HG03521 (cell line): ENCODE results near the gene LYPD1.

Experiments
- ATAC-seq: cut with Tn5 transposase; IDR thresholded peaks from one replicate; pipeline ENCODE4 v1.9.1; 2021; ENCODE audit warnings: mild to moderate bottlenecking, moderate library complexity; ENCODE audit not compliant: unreplicated experiment

LYPD1 gene

DNA sequence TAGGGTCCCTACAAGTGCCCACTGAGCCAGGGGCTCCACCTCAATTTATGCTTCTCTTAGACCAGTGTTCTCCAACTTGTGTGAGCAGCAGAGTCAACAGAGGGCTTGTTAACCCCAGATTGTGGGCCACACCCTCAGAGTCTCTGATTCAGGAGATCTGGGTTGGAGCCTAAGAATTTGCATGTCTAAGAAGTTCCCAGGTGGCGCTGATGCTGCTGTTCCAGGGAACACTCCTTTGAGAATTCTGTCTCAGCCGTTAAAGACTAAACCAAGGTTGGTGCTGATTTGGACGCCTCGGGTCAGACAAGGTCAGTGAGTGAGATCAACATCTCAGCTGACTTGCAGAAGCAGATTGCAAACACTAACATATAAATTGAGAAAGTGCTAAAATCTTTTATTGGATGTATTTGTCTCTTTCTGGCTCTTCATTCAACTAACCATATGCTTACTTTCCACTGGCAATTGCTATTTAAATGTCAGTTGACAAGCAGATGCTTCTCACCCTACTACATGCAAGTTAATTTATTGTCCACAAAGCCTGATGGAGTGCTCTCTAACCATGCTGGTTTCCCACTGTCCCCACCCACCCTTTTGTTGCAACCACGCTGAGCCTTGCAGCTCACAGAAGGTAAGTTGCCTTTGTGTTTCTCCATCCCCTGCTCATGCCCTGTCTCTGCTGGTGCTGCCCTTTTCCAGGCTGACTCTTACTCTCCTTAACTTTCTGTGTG, 31.5 kb downstream of the LYPD1 start:
- no peak for ATAC-seq

DNA sequence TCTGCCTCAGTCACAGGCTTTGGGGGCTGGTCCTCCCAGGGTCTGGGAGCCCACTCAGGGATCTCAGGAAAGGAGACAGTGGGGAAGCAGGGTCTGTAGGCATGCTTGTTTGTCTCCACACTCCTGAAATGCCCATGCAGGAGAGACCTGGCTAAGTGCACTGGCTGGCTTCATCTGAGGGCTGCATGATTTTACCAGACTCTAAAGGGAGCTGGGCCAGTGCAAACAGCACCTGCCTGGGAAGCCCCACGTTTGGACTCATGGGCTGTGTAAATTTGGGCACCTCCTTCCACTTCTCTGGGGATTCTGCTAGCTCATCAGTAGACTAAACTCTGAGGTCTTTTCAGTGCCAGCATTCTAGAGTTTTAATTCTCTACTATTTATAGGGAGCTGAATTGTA, 33.7 kb downstream of the LYPD1 start:
- no peak for ATAC-seq

DNA sequence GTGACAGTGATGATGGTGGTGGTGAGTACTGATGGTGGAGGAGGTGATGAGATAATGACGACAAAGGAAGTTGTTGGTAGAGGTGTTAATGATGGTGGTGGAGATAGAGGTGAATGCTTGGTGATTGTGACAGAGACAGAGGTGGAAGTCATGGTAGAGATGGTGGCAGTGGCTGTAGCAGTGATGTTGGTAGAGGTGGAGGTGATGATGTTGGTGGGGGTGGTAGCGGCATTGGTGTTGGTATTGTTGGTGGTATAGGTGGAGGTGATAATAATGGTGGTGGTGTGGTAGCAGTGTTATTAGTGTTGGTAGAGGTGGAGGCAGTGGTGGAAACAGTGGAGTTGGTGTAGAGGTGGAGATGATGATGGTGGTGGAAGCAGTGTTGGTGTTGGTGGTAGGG, 36.4 kb downstream of the LYPD1 start:
- no peak for ATAC-seq

DNA sequence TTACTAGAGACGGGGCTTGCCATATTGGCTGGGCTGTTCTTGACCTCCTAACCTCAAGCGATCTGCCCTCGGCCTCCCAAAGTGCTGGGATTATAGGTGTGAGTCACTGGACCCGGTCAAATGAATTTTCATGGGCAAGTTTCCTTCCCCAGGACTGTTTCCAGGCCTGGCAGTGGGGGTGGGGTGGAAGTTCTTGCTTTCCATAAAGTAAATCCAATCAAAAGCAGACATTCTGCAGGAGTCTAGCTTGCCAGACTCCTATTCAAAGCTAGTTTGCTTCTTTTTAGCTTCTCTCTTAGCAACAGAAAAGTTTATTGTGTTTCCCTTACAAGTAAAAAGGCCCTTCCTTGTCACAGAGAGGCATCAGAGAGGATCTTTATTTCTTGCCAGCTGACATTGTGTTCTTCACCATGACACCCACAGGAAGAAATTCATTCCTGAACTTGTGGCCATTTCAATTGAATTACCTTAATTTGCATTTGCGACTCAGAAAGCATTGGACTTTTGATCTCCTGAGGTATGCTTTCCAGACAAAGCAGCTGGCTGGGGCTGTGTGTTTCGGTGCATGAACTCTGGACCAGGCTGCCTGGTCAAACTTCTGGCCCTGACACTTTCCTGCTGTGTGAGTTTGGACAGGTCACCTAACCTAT, 37.9 kb downstream of the LYPD1 start:
- no peak for ATAC-seq

DNA sequence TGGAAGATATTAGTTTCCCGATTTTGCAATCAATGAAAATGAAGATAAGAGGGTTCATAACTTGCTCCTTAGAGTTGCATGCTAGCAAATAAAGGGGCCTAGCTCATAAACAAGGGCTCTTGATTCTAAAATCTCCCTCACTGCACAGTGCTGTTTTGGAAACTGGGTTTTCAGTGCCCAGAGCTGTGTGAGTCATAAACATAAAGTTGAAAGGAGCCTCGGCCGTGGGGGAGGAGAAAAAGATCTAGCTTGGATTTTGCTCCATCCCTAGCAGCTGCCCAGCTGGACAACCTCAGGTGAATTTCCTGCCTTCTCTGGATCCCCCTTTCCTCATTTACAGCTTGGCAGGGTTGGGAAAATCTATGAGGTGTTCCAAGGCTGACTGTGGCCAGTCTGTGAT, 42.5 kb downstream of the LYPD1 start:
- no peak for ATAC-seq

DNA sequence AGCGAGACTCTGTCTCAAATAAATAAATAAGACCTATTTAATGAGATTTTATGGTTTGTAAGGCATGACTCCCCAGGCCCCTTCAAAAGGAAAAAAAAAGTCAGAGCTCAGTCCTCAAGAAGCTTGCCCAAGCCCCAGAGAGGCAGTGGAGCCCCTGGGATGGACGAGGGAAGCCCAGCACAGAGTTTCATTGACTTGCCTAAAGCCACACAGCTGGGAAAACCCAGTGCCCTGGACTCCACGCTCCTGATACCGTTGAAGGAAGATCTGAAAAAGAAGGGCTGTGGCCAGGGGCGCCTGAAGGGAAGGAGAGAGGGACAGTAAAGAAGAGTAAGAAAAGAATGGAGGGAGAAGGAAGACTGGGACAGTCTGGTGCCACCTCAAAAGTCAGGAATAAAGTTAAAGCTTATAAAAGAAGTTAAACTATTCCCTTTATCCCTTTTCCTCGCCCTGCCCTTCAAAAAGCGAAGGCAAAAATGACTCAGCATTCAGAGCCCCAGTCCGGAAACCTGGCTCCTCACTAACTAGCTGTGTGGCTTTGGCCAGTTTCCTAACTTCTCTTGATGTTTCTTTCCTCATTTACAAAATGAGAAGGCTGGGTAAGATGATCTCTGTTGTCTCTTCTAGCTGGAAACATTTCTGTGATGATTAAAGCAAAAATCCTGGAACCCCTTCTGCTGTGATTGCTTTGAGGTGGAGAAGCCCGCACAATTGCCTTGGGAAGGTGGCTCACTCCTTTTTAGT, 46.7 kb downstream of the LYPD1 start:
- ATAC-seq, result no peak

DNA sequence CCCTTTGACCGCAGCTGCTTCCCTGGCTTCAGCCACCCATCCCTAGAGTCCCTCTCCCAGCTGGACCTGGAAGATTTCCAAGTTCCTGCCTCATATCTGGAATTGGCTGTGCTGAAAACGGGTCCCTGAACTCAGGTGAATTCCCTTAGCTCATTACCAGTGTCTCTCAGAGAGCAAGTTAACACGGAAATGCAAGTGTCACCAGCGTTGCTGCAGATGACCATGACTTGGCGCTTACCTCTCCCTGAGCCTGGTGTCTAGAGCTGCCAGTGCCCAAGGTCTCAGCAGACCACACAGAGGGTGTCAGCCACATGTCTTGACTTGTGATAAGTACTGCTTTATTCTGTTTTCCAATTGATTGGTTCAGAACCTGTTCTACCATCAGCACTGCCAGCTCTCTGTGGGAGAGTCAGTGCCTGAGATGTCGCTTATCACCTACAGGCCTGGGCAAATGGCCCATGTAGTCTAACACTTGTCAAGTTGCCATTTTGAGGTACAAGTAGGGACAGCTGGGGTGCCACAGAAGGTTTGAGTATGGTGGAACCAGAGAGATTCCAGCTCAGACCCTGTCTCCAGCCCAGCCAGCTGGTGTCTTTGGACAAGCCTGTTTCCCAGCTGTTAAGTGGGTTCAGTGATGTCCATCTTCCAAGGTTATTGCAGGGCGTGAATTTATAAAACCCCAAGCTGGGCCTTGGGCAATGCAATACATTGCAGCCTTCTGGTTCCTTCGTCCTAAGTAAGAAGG, 48.7 kb downstream of the LYPD1 start:
- no peak for ATAC-seq

DNA sequence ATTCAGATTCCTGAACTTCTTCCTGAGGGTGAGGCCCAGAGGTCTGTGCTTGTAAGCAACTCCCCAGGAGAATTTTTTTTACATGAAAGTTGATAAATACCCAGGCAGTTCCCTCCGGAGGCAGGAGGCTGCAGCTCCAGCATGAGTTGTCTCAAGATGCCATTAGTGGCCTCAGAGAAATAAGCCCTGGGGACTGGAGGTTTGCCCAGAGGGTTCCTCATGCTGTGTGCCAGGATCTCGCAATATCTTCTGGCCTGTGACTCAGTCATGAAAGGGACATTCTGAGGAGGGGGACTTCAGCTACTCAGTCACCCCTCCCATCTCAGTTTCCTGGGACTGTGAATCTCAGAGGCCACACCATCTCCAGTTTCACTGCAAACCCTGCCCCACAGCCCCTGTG, 49.9 kb downstream of the LYPD1 start:
- no peak for ATAC-seq

DNA sequence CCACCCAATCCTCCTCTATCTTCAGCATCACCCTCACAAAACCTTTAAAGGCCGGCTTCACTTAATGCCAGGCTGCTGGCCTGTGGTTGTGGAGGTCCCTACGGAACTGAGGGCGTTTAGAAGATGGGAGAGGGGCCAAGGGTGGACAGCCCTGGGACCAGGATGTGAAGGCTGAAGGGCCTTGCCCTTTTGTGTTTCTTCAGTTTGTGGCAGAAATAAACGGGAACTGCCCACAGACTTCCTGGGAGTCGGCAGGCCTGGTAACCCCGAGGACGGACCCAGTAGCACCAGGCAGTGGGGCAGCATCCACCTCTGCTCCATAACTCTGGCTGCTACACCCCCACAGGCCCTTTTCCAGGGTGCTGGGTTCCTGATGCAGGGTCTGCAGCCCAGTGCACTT, 51.3 kb downstream of the LYPD1 start:
- no peak for ATAC-seq

DNA sequence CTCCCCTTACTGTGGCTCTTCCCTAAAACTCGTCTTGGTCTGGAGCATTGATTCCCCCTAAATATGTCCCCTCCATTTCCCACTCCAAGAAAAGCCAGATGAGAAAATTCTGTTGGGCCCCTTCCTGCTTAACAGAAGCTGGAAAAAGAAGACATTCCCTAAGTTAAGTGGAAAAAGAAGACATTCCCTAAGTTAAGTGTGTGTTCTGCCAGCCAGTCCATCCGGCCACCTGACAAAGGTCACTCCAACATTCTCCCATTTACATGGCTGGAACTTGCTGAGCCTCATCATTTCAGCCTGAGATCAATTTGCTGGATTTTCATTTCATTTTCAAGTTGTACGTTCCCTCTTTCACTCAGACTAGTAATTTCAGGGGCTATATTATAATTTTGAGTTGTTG, 52.0 kb downstream of the LYPD1 start:
- no peak for ATAC-seq

DNA sequence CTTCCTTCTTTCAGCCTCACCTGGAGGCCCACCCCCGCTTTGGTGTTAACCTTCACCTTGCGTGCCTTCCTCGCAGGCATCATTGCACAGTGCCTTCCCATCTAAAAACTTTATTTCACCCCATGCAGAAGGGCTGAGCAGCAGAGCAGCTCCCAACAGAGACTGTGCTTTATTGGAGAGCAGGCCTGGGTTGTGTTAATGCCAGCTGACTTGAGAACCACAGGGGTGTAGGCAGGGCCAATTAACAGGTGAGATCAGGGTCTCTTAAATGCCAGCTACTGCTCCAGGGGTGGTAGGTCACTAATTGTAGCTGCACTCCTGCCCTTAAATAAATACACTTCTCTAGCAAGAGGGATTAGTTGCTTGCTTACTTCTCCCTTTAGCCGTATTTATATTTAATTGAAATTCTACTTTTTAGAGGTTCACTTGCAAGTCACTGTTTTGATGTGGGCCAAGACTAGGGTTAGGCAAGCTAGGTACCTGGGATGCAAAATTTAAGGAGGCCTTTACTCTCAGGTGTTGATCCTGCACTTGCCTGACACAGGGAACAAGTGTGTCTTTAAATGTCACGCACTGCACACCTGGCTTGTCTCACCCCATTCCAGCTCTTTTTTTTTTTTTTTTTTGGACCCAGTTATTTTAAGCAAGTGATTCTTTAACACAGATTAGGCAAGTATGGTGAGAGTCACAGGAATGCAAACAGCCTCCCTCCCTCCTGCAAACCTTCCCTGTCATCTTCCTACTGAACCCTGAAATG, 54.5 kb downstream of the LYPD1 start:
- no peak for ATAC-seq

DNA sequence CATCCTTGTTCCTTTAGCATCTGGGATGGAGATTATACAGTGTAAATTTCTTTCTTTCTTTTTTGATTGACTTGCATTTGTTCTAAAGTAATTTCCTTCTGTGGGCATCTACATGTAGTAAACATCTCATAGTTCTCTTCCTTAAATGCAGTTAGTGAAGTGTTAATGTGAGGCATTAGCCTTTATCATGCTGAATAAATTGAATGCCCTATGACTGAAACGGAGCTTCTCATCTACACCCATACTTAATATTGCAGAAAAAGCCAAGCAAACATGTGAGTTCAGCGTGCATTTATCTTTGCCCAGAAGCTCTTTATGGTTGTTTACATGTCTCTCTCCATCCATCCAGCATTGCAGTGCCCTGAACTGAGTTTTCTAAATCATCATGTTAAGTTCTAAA, 58.3 kb downstream of the LYPD1 start:
- no peak for ATAC-seq

DNA sequence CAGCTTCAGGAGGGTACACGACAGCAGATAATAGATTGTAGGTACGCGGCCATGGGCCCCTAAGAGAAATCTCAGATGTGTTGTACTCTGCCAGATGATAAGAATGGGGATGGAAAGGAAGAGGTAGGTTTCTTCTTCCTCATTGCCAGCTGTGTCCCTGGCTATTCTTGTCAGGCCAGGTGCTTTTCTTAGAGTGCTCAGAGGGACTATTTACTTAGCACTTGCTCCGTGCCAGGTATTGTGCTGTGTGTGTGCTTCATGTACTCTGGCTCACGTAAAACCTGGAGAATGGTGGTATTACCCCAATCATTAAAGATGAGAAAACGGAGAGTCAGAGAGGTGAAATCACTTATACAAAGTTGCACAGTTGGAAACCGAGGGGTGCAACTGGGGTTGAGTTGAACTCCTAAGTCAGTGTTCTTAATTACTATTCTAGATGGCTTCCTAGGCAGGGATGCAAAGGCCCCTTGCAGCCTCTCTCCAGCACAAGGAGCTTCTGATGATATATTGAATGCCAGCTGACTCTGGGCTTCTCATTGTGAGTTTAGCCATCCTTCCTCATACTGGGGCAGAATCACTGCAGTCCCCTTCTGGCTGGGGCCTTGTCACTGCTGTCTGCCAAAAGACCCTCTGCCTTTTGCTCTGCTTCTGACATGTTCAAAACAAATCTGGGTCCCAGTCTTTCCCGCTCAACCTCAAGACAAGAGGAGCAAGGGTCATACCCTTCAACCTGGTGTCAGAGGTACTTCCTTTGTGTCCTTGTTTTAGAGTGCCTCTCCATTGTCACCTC, 60.7 kb downstream of the LYPD1 start:
- no peak for ATAC-seq

DNA sequence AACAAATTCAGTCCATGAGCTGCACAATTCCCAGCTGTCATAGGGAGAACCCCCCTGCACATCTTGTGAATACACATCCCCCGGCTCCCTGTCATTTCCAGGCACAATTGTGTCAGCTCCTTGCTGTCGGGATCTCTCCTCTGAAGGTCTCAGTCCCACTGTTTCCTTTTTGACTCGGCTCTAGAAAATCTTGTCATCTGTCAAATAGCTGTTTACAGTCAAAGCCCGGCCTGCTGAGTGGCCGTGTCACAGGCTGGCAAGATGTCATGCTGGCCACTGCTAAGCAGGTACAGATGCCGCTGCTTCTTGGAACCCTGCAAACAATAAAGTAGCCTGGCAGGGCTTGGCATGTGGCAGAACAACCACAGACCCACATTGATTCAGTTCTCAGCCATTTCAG, 61.7 kb downstream of the LYPD1 start:
- no peak for ATAC-seq

DNA sequence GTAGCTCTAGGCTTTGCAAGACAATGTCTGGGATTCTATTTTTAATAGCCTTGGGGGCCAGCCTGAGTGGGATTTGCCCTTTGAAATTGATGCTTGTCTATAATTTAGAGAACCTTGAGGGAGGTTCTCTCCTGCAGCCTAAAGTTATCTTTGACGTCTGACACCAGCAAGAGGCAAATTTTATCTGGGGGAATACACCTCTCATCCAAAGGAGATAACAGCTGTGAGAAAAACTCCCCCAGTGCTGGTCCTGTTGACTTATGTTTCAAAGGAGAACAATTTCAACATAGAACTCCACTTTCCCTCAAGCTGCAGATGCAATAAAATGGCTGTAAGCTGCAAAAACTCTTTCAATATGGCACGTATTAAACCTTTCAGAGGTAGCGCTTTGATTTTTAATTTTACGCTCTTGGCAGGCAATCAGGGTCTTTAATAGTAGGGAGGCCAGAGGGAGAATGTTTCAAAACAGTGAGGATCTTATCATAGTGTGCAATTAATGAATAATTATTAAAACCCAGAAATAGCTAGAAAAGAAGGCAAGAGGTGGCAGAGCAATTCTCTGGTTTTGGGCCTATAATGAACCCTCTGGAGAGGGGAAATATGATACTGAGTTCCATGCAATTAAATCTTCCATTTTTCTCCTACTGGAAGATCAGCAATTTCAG, 62.4 kb downstream of the LYPD1 start:
- no peak for ATAC-seq

DNA sequence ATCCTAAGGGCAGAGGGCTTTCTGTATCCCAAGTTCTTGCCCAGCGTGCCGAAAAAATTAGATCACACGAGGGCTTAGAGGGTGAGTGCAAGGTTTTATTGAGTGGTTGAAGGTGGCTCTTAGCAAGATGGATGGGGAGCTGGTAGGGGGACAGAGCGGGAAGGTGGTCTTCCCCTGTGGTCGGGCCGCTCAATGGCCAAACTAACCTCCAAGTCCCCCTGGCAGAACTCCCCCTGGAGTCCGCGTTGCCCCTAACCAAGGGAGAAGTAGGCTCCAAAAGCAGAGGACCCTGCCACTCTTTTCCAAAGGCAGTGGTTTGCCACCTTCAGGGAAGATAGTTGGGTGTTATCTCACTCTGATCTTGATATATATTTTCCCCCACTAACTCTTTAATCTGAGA, 63.4 kb downstream of the LYPD1 start:
- ATAC-seq, result no peak

DNA sequence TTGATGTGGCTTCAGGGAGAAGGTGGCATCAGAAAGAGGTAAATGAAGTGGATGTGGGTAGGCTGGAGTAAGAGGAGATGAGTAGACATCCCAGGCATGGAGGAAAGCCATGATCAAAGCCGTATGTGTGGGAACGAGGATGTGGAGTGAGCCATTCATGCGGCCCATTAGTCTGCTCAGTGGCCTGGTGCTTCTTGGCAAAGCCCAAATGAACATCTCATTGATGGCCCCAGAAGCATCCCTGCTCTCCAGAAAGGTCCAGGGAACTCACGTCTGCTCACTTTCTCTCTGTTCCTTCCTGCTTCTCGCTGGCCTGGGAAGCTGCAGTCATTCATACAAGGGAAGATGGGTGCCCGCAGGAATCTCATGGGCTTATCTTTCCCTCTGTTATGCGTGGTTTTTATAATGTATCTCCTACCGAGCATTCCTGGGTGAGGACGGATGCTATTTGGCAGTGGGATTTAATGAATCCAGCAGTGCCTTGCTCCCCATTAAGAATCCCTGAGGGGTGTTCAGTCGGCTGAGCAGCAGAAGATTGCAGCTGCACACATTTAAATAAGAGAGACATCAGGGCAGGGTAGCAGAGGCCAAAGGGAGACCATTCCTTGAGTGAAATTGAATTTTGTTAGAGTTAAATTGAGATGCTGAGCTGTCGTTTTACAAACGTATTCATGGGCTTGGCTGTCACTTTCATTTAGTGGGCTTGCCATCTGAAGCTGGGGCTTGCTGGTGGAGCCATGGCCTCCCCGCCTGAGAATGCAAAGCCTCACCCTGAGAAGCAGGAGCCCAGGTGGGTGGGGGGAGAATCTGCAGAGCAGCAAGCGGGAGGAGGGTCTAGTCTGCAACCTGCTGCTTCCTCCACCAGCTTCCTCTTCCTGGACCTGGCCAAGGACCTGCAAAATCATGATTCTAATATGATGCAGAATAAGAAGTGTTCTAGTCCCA, 64.5 kb downstream of the LYPD1 start:
- no peak for ATAC-seq

DNA sequence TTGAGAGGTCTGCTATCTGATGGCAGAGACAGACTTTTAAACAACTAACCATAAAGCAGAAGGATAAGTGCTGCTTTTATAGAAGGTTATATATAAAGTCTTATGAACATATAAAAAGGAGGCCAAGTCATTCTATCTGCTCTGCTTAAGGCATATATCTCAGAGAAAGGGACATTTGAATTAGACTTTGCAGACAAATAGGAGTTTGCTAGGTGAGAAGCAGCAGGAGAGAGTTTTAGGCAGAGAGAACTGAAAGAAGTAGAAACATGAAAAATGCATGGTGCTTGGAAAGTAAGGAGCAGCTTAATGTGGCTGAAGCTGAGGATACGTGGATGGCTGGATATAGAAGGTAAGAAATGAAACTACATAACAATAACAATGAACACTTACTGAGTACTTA, 65.4 kb downstream of the LYPD1 start:
- ATAC-seq, result no peak
